ENCODE measurements around the gene TEX19.
"Not testable (repeated sequence)": the region's sequence is repeated elsewhere in the genome, so short reads cannot be mapped to it uniquely, and the experiment has no call there.

DNA sequence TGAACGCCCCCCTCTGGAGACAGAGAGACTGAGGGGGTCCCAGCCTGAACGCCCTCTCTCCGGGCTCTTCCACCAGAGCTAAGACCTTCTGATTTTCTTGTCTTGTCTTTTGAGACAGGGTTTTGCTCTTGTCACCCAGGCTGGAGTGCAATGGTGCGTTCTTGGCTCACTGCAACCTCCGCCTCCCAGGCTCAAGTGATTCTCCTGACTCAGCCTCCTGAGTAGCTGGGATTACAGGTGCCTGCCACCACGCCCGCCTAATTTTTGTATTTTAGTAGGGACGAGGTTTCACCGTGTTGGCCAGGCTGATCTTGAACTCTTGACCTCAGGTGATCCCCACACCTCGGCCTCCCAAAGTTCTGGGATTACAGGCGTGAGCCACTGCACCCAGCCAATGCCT lies 11.1 kb upstream of the TEX19 start:
- TF ChIP-seq, protein P1, sequence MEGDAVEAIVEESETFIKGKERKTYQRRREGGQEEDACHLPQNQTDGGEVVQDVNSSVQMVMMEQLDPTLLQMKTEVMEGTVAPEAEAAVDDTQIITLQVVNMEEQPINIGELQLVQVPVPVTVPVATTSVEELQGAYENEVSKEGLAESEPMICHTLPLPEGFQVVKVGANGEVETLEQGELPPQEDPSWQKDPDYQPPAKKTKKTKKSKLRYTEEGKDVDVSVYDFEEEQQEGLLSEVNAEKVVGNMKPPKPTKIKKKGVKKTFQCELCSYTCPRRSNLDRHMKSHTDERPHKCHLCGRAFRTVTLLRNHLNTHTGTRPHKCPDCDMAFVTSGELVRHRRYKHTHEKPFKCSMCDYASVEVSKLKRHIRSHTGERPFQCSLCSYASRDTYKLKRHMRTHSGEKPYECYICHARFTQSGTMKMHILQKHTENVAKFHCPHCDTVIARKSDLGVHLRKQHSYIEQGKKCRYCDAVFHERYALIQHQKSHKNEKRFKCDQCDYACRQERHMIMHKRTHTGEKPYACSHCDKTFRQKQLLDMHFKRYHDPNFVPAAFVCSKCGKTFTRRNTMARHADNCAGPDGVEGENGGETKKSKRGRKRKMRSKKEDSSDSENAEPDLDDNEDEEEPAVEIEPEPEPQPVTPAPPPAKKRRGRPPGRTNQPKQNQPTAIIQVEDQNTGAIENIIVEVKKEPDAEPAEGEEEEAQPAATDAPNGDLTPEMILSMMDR (IDR thresholded peaks at IDR 0.05) = not testable (repeated sequence)
- not testable (repeated sequence) for TF ChIP-seq POLR2AphosphoS5 (IDR thresholded peaks at IDR 0.05); POLR2A (IDR thresholded peaks at IDR 0.05; ENCODE audit: low read depth)

Measured in esophagus muscularis mucosa (tissue), 3 donors.